ENCODE results near the gene MEF2A. TPM values are rescaled to one million over a fixed set of nuclear protein-coding genes. Genes with fewer than 3 reads are reported as not detected.
A peak's percentile ranks its signal among the peaks of the same experiment; 100 is the strongest.

MEF2A gene
- total RNA-seq, 1 donor from 2014 or later = 88.3 TPM

- DNase-seq (no peak), ATAC-seq (ENCODE audit: low read depth) (no peak)
- H3K4me3 Mint-ChIP-seq = no peak overlapping the region
- TF ChIP-seq CTCF (IDR thresholded peaks at IDR 0.05) = no peak
- peaks cover 79% of the 10 kb centered on the region for H3K4me1 Mint-ChIP-seq
- H3K27ac Mint-ChIP-seq = no peak overlapping the region
- intact Hi-C loops (cut with micrococcal nuclease) = loop anchor here (2.0 kb wide), 1 partner anchor 16 kb away; no protein-coding TSS in a partner anchor
- peaks cover 31% of the 10 kb centered on the region for H3K36me3 Mint-ChIP-seq (ENCODE audit: low read depth)
- H3K9me3 Mint-ChIP-seq = no peaks in the 10 kb centered on the region
- no peaks in the 10 kb centered on the region for H3K27me3 Mint-ChIP-seq
- ChIA-PET POLR2A (no interaction called here), CTCF (no interaction called here)
Observed at GRCh38 chr15:99574502-99574901, 8.7 kb downstream of the MEF2A start.

- ATAC-seq (ENCODE audit: low read depth) (no peak), DNase-seq (no peak)
- Mint-ChIP-seq H3K36me3 (ENCODE audit: low read depth) (peaks cover 21% of the 10 kb centered on the region), H3K9me3 (no peaks in the 10 kb centered on the region), H3K27ac (peak overlapping the region; percentile 4), H3K4me3 (peak overlapping the region; percentile 29), H3K27me3 (no peaks in the 10 kb centered on the region), H3K4me1 (peaks cover 83% of the 10 kb centered on the region)
- POLR2A ChIA-PET = interaction anchor here (2.2 kb wide), 1 partner anchor 11 kb away, joined by 10 read pairs; no protein-coding TSS in a partner anchor
- intact Hi-C loops (cut with micrococcal nuclease) = no loop called here
- CTCF ChIA-PET = interaction anchor here (5.6 kb wide), 1 partner anchor 125 kb away, joined by 17 read pairs; no protein-coding TSS in a partner anchor
- no peak for TF ChIP-seq CTCF (IDR thresholded peaks at IDR 0.05)
Observed at GRCh38 chr15:99578809-99579208, 13.0 kb downstream of the MEF2A start.

GRCh38 chr15:99580076-99580475 is 14.3 kb downstream of the MEF2A start:
- POLR2A ChIA-PET = interaction anchor here (2.2 to 2.9 kb wide), 2 partner anchors 12 to 13 kb away, joined by 10 to 16 read pairs; no protein-coding TSS in a partner anchor
- ATAC-seq (ENCODE audit: low read depth) = no peak
- H3K4me1 Mint-ChIP-seq = peaks cover 83% of the 10 kb centered on the region

GRCh38 chr15:99582508-99582960 is 16.8 kb downstream of the MEF2A start:
- ATAC-seq (ENCODE audit: low read depth) = no peak
- intact Hi-C loops (cut with micrococcal nuclease) = loop anchor here (2.0 kb wide), 1 partner anchor 16 kb away; no protein-coding TSS in a partner anchor
- POLR2A ChIA-PET = interaction anchor here (0.5 to 2.9 kb wide), 2 partner anchors 15 to 1059 kb away, joined by 9 to 16 read pairs; no protein-coding TSS in a partner anchor
- CTCF ChIA-PET = interaction anchor here (1.0 to 5.6 kb wide), 2 partner anchors 9 to 122 kb away, joined by 3 to 17 read pairs; no protein-coding TSS in a partner anchor
- Mint-ChIP-seq H3K36me3 (ENCODE audit: low read depth) (peaks cover 34% of the 10 kb centered on the region), H3K9me3 (peaks cover 11% of the 10 kb centered on the region), H3K27me3 (no peaks in the 10 kb centered on the region), H3K27ac (peak overlapping the region; percentile 14), H3K4me3 (no peak overlapping the region), H3K4me1 (peaks cover 70% of the 10 kb centered on the region)
- no peak for DNase-seq
- TF ChIP-seq CTCF (IDR thresholded peaks at IDR 0.05) = no peak

More at GRCh38 chr15:99580076-99580475, 14.3 kb downstream of the MEF2A start:
- CTCF ChIA-PET = interaction anchor here (5.6 kb wide), 1 partner anchor 124 kb away, joined by 17 read pairs; no protein-coding TSS in a partner anchor
- Mint-ChIP-seq H3K27me3 (no peaks in the 10 kb centered on the region), H3K36me3 (ENCODE audit: low read depth) (peaks cover 27% of the 10 kb centered on the region), H3K4me3 (no peak overlapping the region), H3K9me3 (peaks cover 7% of the 10 kb centered on the region), H3K27ac (peak overlapping the region; percentile 43)
- intact Hi-C loops (cut with micrococcal nuclease) = no loop called here
- no peak for DNase-seq
- no peak for TF ChIP-seq CTCF (IDR thresholded peaks at IDR 0.05)

GRCh38 chr15:99584081-99584600 is 18.4 kb downstream of the MEF2A start:
- Mint-ChIP-seq H3K27ac (no peak overlapping the region), H3K9me3 (peaks cover 15% of the 10 kb centered on the region), H3K4me3 (no peak overlapping the region), H3K4me1 (peaks cover 69% of the 10 kb centered on the region), H3K36me3 (ENCODE audit: low read depth) (peaks cover 36% of the 10 kb centered on the region), H3K27me3 (no peaks in the 10 kb centered on the region)
- intact Hi-C loops (cut with micrococcal nuclease) = no loop called here
- no peak for TF ChIP-seq CTCF (IDR thresholded peaks at IDR 0.05)
- ChIA-PET POLR2A (interaction anchor here (1.2 kb wide), 1 partner anchor 18 kb away, joined by 4 read pairs; the partner anchor contains the start of gene MEF2A), CTCF (no interaction called here)
- ATAC-seq (ENCODE audit: low read depth) = no peak
- DNase-seq = no peak

Measured in activated B cell treated with CpG ODN at 0.5 μM for 24 hours (primary cell).